H9 (cell line): Measurements from ENCODE around the gene ROM1. TPM values are rescaled to one million over a fixed set of nuclear protein-coding genes. Genes with fewer than 3 reads are reported as not detected.

Source experiments
- DNase-seq: peaks from one replicate; pipeline ENCODE4 v3.0.0-alpha.2; 2017
- H2AFZ ChIP-seq: one replicate; pipeline ENCODE4 v1.6.1; 2013; ENCODE audit warnings: mild to moderate bottlenecking, low read length, control low read depth, moderate library complexity
- H2AK5ac ChIP-seq: 2 replicates; pipeline ENCODE4 v1.6.1; 2013; ENCODE audit warnings: low read length, control low read depth, mixed read lengths; ENCODE audit not compliant: insufficient read length
- H2BK120ac ChIP-seq: one replicate; pipeline ENCODE4 v1.6.1; 2013; ENCODE audit warnings: low read depth, mild to moderate bottlenecking, low read length, control low read depth, inconsistent platforms; ENCODE audit not compliant: poor library complexity, severe bottlenecking
- H2BK12ac ChIP-seq: 2 replicates; pipeline ENCODE4 v1.6.1; 2013; ENCODE audit warnings: low read length, control low read depth, mixed read lengths, low read depth; ENCODE audit not compliant: insufficient read length
- H2BK15ac ChIP-seq: 2 replicates; pipeline ENCODE4 v1.6.1; 2013; ENCODE audit warnings: low read depth, low read length, control low read depth
- H2BK20ac ChIP-seq: one replicate; pipeline ENCODE4 v1.6.1; 2013; ENCODE audit warnings: low read depth, mild to moderate bottlenecking, low read length, control low read depth, inconsistent platforms; ENCODE audit not compliant: poor library complexity, severe bottlenecking
- H2BK5ac ChIP-seq: 2 replicates; pipeline ENCODE4 v1.6.1; 2013; ENCODE audit warnings: low read length, control low read depth, mixed read lengths; ENCODE audit not compliant: insufficient read length
- H3K14ac ChIP-seq: 2 replicates; pipeline ENCODE4 v1.6.1; 2013; ENCODE audit warnings: low read length, control low read depth; ENCODE audit not compliant: insufficient read depth
- H3K18ac ChIP-seq: 2 replicates; pipeline ENCODE4 v1.6.1; 2013; ENCODE audit warnings: low read depth, mild to moderate bottlenecking, mixed read lengths, low read length, control low read depth; ENCODE audit not compliant: insufficient read length
- H3K23ac ChIP-seq: 2 replicates; pipeline ENCODE4 v1.6.1; 2013; ENCODE audit warnings: low read length, control low read depth, mixed read lengths, low read depth; ENCODE audit not compliant: insufficient read length
- H3K23me2 ChIP-seq: 2 replicates; pipeline ENCODE4 v1.6.1; 2013; ENCODE audit warnings: low read depth, mild to moderate bottlenecking, mixed read lengths, low read length, control low read depth; ENCODE audit not compliant: insufficient read length, poor library complexity, severe bottlenecking
- H3K27ac ChIP-seq: 2 replicates; pipeline ENCODE4 v1.5.1; 2013; ENCODE audit warnings: low read length, control low read depth, mixed read lengths, low read depth; ENCODE audit not compliant: insufficient read length
- H3K27me3 ChIP-seq: 2 replicates; pipeline ENCODE4 v1.6.1; 2013; ENCODE audit warnings: low read length, control low read depth, inconsistent platforms; ENCODE audit not compliant: insufficient read depth
- H3K4ac ChIP-seq: 2 replicates; pipeline ENCODE4 v1.6.1; 2013; ENCODE audit warnings: low read depth, mild to moderate bottlenecking, control low read depth, inconsistent platforms, low read length, moderate library complexity
- H3K4me1 ChIP-seq: 2 replicates; pipeline ENCODE4 v1.6.1; 2013; ENCODE audit warnings: low read length, control low read depth, inconsistent platforms; ENCODE audit not compliant: insufficient read depth
- H3K4me2 ChIP-seq: 2 replicates; pipeline ENCODE4 v1.6.1; 2013; ENCODE audit warnings: low read length, control low read depth, mixed read lengths; ENCODE audit not compliant: insufficient read length, insufficient read depth
- H3K56ac ChIP-seq: 2 replicates; pipeline ENCODE4 v1.6.1; 2013; ENCODE audit warnings: low read depth, mild to moderate bottlenecking, mixed read lengths, low read length, control low read depth; ENCODE audit not compliant: insufficient read length
- H3K79me1 ChIP-seq: 2 replicates; pipeline ENCODE4 v1.6.1; 2013; ENCODE audit warnings: low read depth, mild to moderate bottlenecking, moderate library complexity, low read length, control low read depth, inconsistent platforms; ENCODE audit not compliant: insufficient read depth, poor library complexity, severe bottlenecking
- H3K79me2 ChIP-seq: 2 replicates; pipeline ENCODE4 v1.6.1; 2013; ENCODE audit warnings: low read length, control low read depth, inconsistent platforms; ENCODE audit not compliant: insufficient read depth
- H3K9ac ChIP-seq: 2 replicates; pipeline ENCODE4 v1.6.1; 2013; ENCODE audit warnings: low read length, control low read depth, mixed read lengths; ENCODE audit not compliant: insufficient read length; ENCODE audit errors: extremely low read depth
- H3K9me3 ChIP-seq: one replicate; pipeline ENCODE4 v1.6.1; 2013; ENCODE audit warnings: low read depth, low read length, inconsistent platforms; ENCODE audit not compliant: control insufficient read depth
- H3T11ph ChIP-seq: one replicate; pipeline ENCODE4 v1.6.1; 2013; ENCODE audit warnings: mild to moderate bottlenecking, low read length, control low read depth, inconsistent platforms
- H4K20me1 ChIP-seq: one replicate; pipeline ENCODE4 v1.6.1; 2013; ENCODE audit not compliant: control insufficient read depth, insufficient read length, insufficient read depth
- H4K5ac ChIP-seq: 2 replicates; pipeline ENCODE4 v1.6.1; 2013; ENCODE audit warnings: low read depth, mild to moderate bottlenecking, mixed read lengths, low read length, control low read depth; ENCODE audit not compliant: insufficient read length
- H4K8ac ChIP-seq: replicated peaks from 2 replicates; pipeline ENCODE4 v1.6.1; 2013; ENCODE audit warnings: low read length, control low read depth, mixed read lengths, low read depth; ENCODE audit not compliant: insufficient read length
- H4K91ac ChIP-seq: 2 replicates; pipeline ENCODE4 v1.6.1; 2013; ENCODE audit warnings: low read depth, mild to moderate bottlenecking, moderate library complexity, mixed read lengths, low read length, control low read depth; ENCODE audit not compliant: insufficient read length
- H3K27ac Mint-ChIP-seq, 3 experiments: 2 replicates in 2 of 3; 3 replicates in 1 of 3; pipeline ENCODE4 v1.8.0; 2020 to 2021; ENCODE audit warnings: mixed read lengths in 3 of 3, mild to moderate bottlenecking in 1 of 3, moderate library complexity in 1 of 3
- H3K27me3 Mint-ChIP-seq: 2 replicates; pipeline ENCODE4 v1.8.0; 2021; ENCODE audit warnings: low read depth, mild to moderate bottlenecking, moderate library complexity, mixed read lengths
- H3K36me3 Mint-ChIP-seq, 3 experiments: 2 replicates in 2 of 3; 3 replicates in 1 of 3; pipeline ENCODE4 v1.8.0; 2020 to 2021; ENCODE audit warnings: low read depth in 3 of 3, mixed read lengths in 3 of 3; ENCODE audit not compliant: insufficient read depth in 1 of 3
- H3K4me1 Mint-ChIP-seq, 2 experiments: 2 replicates each; pipeline ENCODE4 v1.8.0; 2020; ENCODE audit warnings: mixed read lengths in 2 of 2
- H3K4me3 Mint-ChIP-seq, 2 experiments: 2 replicates in 1 of 2; 3 replicates in 1 of 2; pipeline ENCODE4 v1.8.0; 2020 to 2021; ENCODE audit warnings: mild to moderate bottlenecking in 2 of 2, mixed read lengths in 2 of 2, moderate library complexity in 1 of 2
- H3K9me3 Mint-ChIP-seq, 2 experiments: 2 replicates in 1 of 2; 3 replicates in 1 of 2; pipeline ENCODE4 v1.8.0; 2020; ENCODE audit warnings: mild to moderate bottlenecking in 2 of 2, mixed read lengths in 2 of 2, moderate library complexity in 1 of 2
- WGBS: extraction: QIAGEN DNeasy Blood & Tissue Kit; methylation state at CpG from one replicate; pipeline ENCODE4 v1.1.7; 2013; ENCODE audit warnings: missing lambda C conversion rate, low lambda C conversion rate, mixed read lengths; ENCODE audit not compliant: insufficient read length; ENCODE audit errors: extremely low coverage; 5-methylcytosine and 5-hydroxymethylcytosine counted together
- long read RNA-seq: library from polyadenylated mRNA; unstranded; transcript quantifications from one replicate; pipeline ENCODE4 v2.0.0, GENCODE V29; 2020
- total RNA-seq: library from RNA; stranded (reverse); gene quantifications from 2 replicates; pipeline ENCODE4 v1.2.1, GENCODE V29; 2021
- TF ChIP-seq, protein P1 (sequence below): fragments of 200-600 bp; sonication (generic); conservative IDR thresholded peaks from 3 replicates; pipeline ENCODE4 v1.8.0; 2021; ENCODE audit warnings: antibody characterized with exemption, mild to moderate bottlenecking

The ROM1 gene
- total RNA-seq = 0.79 and 1.0 TPM in 2 replicates
- long read RNA-seq, partial matches to known transcripts = 0 of 9 reads
- long read RNA-seq, other reads (novel, unspliced or antisense) = 8 of 9 reads

DNA sequence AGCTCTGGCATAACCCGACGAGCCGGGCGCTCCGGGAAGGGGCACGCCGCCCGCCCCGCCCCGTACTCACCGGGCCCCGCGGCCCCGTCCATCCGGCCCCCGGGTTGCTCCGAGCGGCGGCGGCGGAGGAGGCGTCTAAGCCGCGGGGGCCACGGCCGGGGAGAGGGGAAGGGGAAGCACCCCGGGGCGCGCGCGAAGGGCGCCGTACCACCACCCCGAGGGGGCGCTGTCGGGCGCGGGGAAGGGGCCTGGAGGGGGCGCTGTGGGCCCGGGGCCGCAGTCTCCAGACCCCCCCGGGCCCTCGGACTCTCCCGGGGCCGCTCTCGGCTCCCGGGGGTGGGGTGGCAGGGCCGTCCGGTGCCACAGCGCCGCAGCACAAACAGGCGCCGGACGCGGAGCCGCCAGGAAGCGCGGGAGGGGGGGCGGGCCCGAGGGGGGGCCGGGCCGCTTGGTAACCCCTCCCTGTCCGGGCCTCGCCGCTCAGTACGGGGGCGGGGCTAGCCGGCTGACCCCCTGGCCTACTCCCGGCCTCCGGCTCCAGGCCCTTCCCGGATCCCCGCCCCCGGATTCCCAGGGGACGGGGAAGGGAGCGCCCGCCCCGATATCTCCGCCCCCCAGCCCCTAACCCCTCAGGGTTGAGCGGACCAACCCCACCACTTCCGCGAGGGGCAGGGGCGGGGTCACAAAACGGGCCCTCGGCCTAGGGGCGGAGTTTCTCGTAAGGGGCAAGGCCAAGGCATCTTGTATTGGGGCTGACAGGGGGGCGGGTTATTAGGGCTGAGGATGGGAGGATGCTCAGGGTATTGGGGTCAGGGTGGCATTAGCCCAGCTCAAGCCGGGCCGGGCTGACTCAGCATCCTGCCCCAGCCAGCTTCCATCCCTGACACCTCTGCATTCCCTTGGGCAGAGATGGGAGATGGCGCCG, at the start of gene ROM1, which contains the start of gene EML3:
Gene ROM1 (plus strand): TSS at position 892 of the 925 bp plus-strand sequence. CDS start 25 bp downstream, at position 917.
Gene EML3 (minus strand): TSS at position 410 of the 925 bp plus-strand sequence. CDS start 318 bp downstream, at position 92.
- no peak within 1 kb of the TSS for H4K91ac ChIP-seq
- no peaks in the 10 kb centered on the region for H3K9me3 ChIP-seq
- peak within 1 kb of the TSS; percentile 90 for H3K4me2 ChIP-seq
- H3T11ph ChIP-seq = no peak within 1 kb of the TSS
- TF ChIP-seq, protein P1, sequence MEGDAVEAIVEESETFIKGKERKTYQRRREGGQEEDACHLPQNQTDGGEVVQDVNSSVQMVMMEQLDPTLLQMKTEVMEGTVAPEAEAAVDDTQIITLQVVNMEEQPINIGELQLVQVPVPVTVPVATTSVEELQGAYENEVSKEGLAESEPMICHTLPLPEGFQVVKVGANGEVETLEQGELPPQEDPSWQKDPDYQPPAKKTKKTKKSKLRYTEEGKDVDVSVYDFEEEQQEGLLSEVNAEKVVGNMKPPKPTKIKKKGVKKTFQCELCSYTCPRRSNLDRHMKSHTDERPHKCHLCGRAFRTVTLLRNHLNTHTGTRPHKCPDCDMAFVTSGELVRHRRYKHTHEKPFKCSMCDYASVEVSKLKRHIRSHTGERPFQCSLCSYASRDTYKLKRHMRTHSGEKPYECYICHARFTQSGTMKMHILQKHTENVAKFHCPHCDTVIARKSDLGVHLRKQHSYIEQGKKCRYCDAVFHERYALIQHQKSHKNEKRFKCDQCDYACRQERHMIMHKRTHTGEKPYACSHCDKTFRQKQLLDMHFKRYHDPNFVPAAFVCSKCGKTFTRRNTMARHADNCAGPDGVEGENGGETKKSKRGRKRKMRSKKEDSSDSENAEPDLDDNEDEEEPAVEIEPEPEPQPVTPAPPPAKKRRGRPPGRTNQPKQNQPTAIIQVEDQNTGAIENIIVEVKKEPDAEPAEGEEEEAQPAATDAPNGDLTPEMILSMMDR = peak; percentile 100
- no peak within 1 kb of the TSS for H3K23ac ChIP-seq
- no peak within 1 kb of the TSS for H2BK120ac ChIP-seq
- H2AK5ac ChIP-seq = no peak within 1 kb of the TSS
- Mint-ChIP-seq H3K36me3 (peaks cover 0 to 19% (median 13%) of the 10 kb centered on the region in 3 experiments; a peak in 6 of 7 replicates), H3K27ac (peak within 1 kb of the TSS; percentile 11 to 87 (median 27); a peak in 4 of 7 replicates), H3K9me3 (no peaks in the 10 kb centered on the region), H3K4me3 (peak within 1 kb of the TSS; percentile 85 to 86), H3K4me1 (peaks cover 17 to 34% of the 10 kb centered on the region in 2 experiments), H3K27me3 (peaks cover 4% of the 10 kb centered on the region)
- no peak within 1 kb of the TSS for H3K9ac ChIP-seq
- no peak within 1 kb of the TSS for H2BK20ac ChIP-seq
- no peaks in the 10 kb centered on the region for H3K4me1 ChIP-seq
- no peak within 1 kb of the TSS for H2BK12ac ChIP-seq
- H3K56ac ChIP-seq = no peak within 1 kb of the TSS
- no peak within 1 kb of the TSS for H3K18ac ChIP-seq
- H3K23me2 ChIP-seq = peaks cover 13% of the 10 kb centered on the region
- no peak within 1 kb of the TSS for H3K27ac ChIP-seq
- H2AFZ ChIP-seq = no peak within 1 kb of the TSS
- no peaks in the 10 kb centered on the region for H3K27me3 ChIP-seq
- peak within 1 kb of the TSS; percentile 23; the same call in 1 of the 2 replicates for H3K14ac ChIP-seq
- no peak within 1 kb of the TSS for H2BK15ac ChIP-seq
- H3K4ac ChIP-seq = no peak within 1 kb of the TSS
- no peak within 1 kb of the TSS for H4K8ac ChIP-seq
- no peak within 1 kb of the TSS for H4K5ac ChIP-seq
- no peak within 1 kb of the TSS for H2BK5ac ChIP-seq
- H4K20me1 ChIP-seq = no peaks in the 10 kb centered on the region
- DNase-seq = peak; percentile 97
- no peaks in the 10 kb centered on the region for H3K79me2 ChIP-seq
- WGBS = no CpG with 5 or more reads among the region's 91 CpGs
- no peaks in the 10 kb centered on the region for H3K79me1 ChIP-seq
